ENCODE results near the gene IFI27. TPM values are rescaled to one million over a fixed set of nuclear protein-coding genes. Genes with fewer than 3 reads are reported as not detected.

The IFI27 gene
- total and polyA plus RNA-seq, 10 of the 15 experiments (the other 5 are each of a cell fraction or from before 2014, with no cell fraction given), result 1.1 to 45.5 (median 3.3) TPM

DNA sequence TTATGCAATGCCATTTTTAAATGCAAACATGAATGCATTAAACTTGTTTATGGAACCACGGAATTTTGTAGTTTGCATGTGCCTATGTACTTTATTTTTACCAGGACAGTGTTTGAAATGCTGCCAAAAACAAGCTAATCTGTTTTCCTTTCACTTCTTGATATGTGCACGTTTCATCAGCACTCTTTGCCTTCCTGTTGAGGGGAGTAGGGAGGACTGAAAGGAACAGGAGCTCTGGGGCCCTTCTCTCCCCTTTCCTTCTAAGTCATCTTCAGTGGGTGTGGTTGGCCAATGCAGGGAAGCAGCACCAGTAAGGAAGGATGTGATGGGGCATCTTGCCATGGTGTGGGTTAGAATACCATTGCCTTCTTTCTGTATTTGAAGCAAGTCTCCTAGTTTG, 51.4 kb downstream of the IFI27 start:
- ChIA-PET POLR2A (no interaction called here), CTCF (interaction anchor here (1.1 to 1.4 kb wide), 2 partner anchors 25 to 30 kb away, joined by 3 to 5 read pairs; no protein-coding TSS in a partner anchor), SMC1A (ENCODE audit: uncharacterized antibody, unreplicated experiment) (interaction anchor here (1.2 kb wide), 1 partner anchor 8 kb away, joined by 4 read pairs; no protein-coding TSS in a partner anchor), RAD21 (ENCODE audit: unreplicated experiment) (no interaction called here)
- DNase-seq (ENCODE audit: low read depth, low spot score) (no peak), FAIRE-seq (peak; percentile 47), ATAC-seq (no peak)
- intact Hi-C loops (cut with micrococcal nuclease; ENCODE audit: unreplicated experiment), result no loop called here
- no peak overlapping the region; the same call in 1 of the 2 replicates for H2AFZ ChIP-seq (ENCODE audit: control insufficient read depth, low read depth, low read length)
- H3K4me1 ChIP-seq (ENCODE audit: control insufficient read depth, insufficient read depth, low read length), result peaks cover 3% of the 10 kb centered on the region; the same call in 1 of the 2 replicates
- TF ChIP-seq, protein P1, sequence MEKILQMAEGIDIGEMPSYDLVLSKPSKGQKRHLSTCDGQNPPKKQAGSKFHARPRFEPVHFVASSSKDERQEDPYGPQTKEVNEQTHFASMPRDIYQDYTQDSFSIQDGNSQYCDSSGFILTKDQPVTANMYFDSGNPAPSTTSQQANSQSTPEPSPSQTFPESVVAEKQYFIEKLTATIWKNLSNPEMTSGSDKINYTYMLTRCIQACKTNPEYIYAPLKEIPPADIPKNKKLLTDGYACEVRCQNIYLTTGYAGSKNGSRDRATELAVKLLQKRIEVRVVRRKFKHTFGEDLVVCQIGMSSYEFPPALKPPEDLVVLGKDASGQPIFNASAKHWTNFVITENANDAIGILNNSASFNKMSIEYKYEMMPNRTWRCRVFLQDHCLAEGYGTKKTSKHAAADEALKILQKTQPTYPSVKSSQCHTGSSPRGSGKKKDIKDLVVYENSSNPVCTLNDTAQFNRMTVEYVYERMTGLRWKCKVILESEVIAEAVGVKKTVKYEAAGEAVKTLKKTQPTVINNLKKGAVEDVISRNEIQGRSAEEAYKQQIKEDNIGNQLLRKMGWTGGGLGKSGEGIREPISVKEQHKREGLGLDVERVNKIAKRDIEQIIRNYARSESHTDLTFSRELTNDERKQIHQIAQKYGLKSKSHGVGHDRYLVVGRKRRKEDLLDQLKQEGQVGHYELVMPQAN (conservative IDR thresholded peaks at IDR 0.05), result no peak
- no peak for TF ChIP-seq RFX5 (IDR thresholded peaks at IDR 0.05; ENCODE audit: low read depth, low read length)
- TF ChIP-seq JUND (IDR thresholded peaks at IDR 0.05; ENCODE audit: low read depth, low read length), result no peak
- no peak for TF ChIP-seq ESRRA (IDR thresholded peaks at IDR 0.05; ENCODE audit: low read length)
- no peak overlapping the region for H3K9ac ChIP-seq (ENCODE audit: control insufficient read depth, insufficient read depth, low read length)
- no peaks in the 10 kb centered on the region for H3K79me2 ChIP-seq (ENCODE audit: control insufficient read depth, insufficient read depth, low read length)
- H3K9me3 ChIP-seq (replicated peaks; ENCODE audit: control insufficient read depth, insufficient read depth, low read length), result no peaks in the 10 kb centered on the region
- in situ Hi-C loops (cut with MboI), result no loop called here
- H3K27ac ChIP-seq (ENCODE audit: control insufficient read depth, insufficient read depth), result no peak overlapping the region
- no peak overlapping the region for H3K4me2 ChIP-seq (ENCODE audit: control insufficient read depth, insufficient read depth)
- 0% methylated on average over 2 of the region's 2 CpGs for WGBS (ENCODE audit: insufficient coverage, insufficient replicate concordance, low lambda C conversion rate, missing lambda C conversion rate)
- H3K27me3 ChIP-seq (replicated peaks in 1 of 2; ENCODE audit: control insufficient read depth in 2 of 2, insufficient read depth in 2 of 2, low read length in 1 of 2), result peaks cover 0 to 2% of the 10 kb centered on the region in 2 experiments; a peak in 1 of 4 replicates
- no peaks in the 10 kb centered on the region for H3K36me3 ChIP-seq (ENCODE audit: control insufficient read depth in 2 of 2, insufficient read depth in 2 of 2, low read length in 1 of 2)
- H3K4me3 ChIP-seq, result no peak overlapping the region
- no TSS peak for BruUV-seq (replicated peaks)
- no peaks in the 10 kb centered on the region for H4K20me1 ChIP-seq (ENCODE audit: control insufficient read depth, insufficient read depth)

DNA sequence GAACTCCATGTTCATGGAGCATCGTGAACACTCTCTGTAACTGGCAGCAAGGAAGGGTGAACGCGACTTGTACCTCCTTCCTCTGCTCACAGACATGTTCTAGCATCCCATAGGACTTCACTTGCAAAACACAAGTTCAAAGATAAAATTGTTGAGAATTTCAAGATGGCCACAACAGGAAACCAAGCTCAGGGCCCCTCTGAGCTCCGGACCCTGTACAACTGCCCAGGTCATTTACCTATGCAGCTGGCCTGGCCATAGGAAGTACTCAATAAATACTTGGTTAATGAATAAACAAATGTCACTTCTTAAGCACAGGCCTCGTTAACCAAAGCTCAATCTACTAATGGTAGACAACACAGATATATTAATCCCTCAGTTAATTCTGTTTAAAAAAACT, 51.9 kb downstream of the IFI27 start:
- Histone ChIP-seq H3K9me3 (replicated peaks; ENCODE audit: control insufficient read depth, insufficient read depth, low read length) (no peaks in the 10 kb centered on the region), H3K79me2 (ENCODE audit: control insufficient read depth, insufficient read depth, low read length) (no peaks in the 10 kb centered on the region), H3K4me3 (no peak overlapping the region), H3K27me3 (replicated peaks in 1 of 2; ENCODE audit: control insufficient read depth in 2 of 2, insufficient read depth in 2 of 2, low read length in 1 of 2) (peaks cover 0 to 2% of the 10 kb centered on the region in 2 experiments; a peak in 1 of 4 replicates), H3K27ac (ENCODE audit: control insufficient read depth, insufficient read depth) (no peak overlapping the region), H3K4me2 (ENCODE audit: control insufficient read depth, insufficient read depth) (no peak overlapping the region), H3K9ac (ENCODE audit: control insufficient read depth, insufficient read depth, low read length) (no peak overlapping the region), H4K20me1 (ENCODE audit: control insufficient read depth, insufficient read depth) (no peaks in the 10 kb centered on the region), H3K36me3 (ENCODE audit: control insufficient read depth in 2 of 2, insufficient read depth in 2 of 2, low read length in 1 of 2) (no peaks in the 10 kb centered on the region), H3K4me1 (ENCODE audit: control insufficient read depth, insufficient read depth, low read length) (peaks cover 3% of the 10 kb centered on the region; the same call in 1 of the 2 replicates), H2AFZ (ENCODE audit: control insufficient read depth, low read depth, low read length) (peak overlapping the region; percentile 28; the same call in 1 of the 2 replicates)
- SMC1A ChIA-PET (ENCODE audit: uncharacterized antibody, unreplicated experiment), result interaction anchor here (1.2 kb wide), 1 partner anchor 8 kb away, joined by 4 read pairs; no protein-coding TSS in a partner anchor
- ATAC-seq (no peak), FAIRE-seq (no peak), DNase-seq (ENCODE audit: low read depth, low spot score) (no peak)
- RAD21 ChIA-PET (ENCODE audit: unreplicated experiment), result no interaction called here
- BruUV-seq (replicated peaks), result no TSS peak
- in situ Hi-C loops (cut with MboI) (no loop called here), intact Hi-C loops (cut with micrococcal nuclease; ENCODE audit: unreplicated experiment) (no loop called here)
- POLR2A ChIA-PET, result no interaction called here
- CTCF ChIA-PET, result interaction anchor here (0.6 to 1.4 kb wide), 3 partner anchors 26 to 30 kb away, joined by 3 to 5 read pairs (median 3); no protein-coding TSS in a partner anchor
- 71% methylated on average over 5 of the region's 5 CpGs for WGBS (ENCODE audit: insufficient coverage, insufficient replicate concordance, low lambda C conversion rate, missing lambda C conversion rate)
- TF ChIP-seq CBX3 (IDR thresholded peaks at IDR 0.05; ENCODE audit: borderline replicate concordance, low read depth) (no peak), EZH2 (IDR thresholded peaks at IDR 0.05; ENCODE audit: borderline replicate concordance, control insufficient read depth, low read depth, low read length) (no peak), SMC3 (IDR thresholded peaks at IDR 0.05; ENCODE audit: borderline replicate concordance, low read length) (no peak), NFYB (IDR thresholded peaks at IDR 0.05; ENCODE audit: insufficient read depth, low read depth, low read length) (no peak), LARP7 (IDR thresholded peaks at IDR 0.05) (no peak)
- TF ChIP-seq, protein P2, sequence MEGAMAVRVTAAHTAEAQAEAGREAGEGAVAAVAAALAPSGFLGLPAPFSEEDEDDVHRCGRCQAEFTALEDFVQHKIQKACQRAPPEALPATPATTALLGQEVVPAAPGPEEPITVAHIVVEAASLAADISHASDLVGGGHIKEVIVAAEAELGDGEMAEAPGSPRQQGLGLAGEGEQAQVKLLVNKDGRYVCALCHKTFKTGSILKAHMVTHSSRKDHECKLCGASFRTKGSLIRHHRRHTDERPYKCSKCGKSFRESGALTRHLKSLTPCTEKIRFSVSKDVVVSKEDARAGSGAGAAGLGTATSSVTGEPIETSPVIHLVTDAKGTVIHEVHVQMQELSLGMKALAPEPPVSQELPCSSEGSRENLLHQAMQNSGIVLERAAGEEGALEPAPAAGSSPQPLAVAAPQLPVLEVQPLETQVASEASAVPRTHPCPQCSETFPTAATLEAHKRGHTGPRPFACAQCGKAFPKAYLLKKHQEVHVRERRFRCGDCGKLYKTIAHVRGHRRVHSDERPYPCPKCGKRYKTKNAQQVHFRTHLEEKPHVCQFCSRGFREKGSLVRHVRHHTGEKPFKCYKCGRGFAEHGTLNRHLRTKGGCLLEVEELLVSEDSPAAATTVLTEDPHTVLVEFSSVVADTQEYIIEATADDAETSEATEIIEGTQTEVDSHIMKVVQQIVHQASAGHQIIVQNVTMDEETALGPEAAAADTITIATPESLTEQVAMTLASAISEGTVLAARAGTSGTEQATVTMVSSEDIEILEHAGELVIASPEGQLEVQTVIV (IDR thresholded peaks at IDR 0.05; ENCODE audit: borderline replicate concordance, partially characterized antibody), result no peak
